ENCODE measurements around the gene PCDHGA8. TPM values are rescaled to one million over a fixed set of nuclear protein-coding genes. Genes with fewer than 3 reads are reported as not detected.
"Not testable (repeated sequence)": the region's sequence is repeated elsewhere in the genome, so short reads cannot be mapped to it uniquely, and the experiment has no call there.

Gene PCDHGA8
- total RNA-seq, 1 donor from 2014 or later: 5.7 TPM

GRCh38 chr5:141369994-141370848 lies 22.2 kb upstream of the PCDHGA8 start, which contains the start of gene PCDHGB3:
PCDHGB3 (plus strand) TSS chr5:141370242; CDS start chr5:141370395, 153 bp downstream.
- FAIRE-seq (no peak), DNase-seq (ENCODE audit: low spot score in 2 of 2) (no peak)

DNA sequence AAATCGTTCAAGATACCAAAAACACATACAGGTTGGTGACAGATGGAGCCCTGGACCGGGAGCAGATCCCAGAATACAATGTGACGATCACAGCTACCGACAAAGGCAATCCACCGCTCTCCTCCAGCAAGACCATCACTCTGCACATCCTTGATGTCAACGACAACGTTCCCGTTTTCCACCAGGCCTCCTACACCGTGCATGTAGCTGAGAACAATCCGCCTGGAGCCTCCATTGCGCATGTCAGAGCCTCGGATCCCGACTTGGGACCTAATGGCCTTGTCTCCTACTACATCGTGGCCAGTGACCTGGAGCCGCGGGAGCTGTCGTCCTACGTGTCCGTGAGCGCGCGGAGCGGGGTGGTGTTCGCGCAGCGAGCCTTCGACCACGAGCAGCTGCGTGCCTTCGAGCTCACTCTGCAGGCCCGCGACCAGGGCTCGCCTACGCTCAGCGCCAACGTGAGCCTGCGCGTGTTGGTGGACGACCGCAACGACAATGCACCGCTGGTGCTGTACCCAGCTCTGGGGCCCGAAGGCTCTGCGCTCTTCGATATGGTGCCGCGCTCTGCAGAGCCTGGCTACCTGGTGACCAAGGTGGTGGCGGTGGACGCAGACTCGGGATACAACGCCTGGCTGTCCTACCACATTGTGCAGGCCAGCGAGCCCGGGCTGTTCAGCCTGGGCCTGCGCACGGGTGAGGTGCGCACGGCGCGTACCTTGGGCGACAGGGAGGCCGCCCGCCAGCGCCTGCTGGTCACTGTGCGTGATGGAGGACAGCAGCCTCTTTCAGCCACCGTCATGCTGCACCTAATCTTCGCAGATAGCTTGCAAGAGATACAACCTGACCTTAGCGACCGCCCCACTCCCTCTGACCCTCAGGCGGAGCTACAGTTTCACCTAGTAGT lies 20.6 kb upstream of the PCDHGA8 start:
- DNase-seq (ENCODE audit: low spot score in 2 of 2) (no peak), FAIRE-seq (no peak)

GRCh38 chr5:141373673-141374317 lies 18.6 kb upstream of the PCDHGA8 start, which contains the start of gene PCDHGA6:
PCDHGA6 (plus strand) TSS chr5:141373891; CDS start chr5:141374084, 193 bp downstream.
- FAIRE-seq (no peak), DNase-seq (ENCODE audit: low spot score in 2 of 2) (no peak)

- no peak for DNase-seq (ENCODE audit: low spot score in 2 of 2)
- no peak for FAIRE-seq
Measured at GRCh38 chr5:141374627-141375026, 17.8 kb upstream of the PCDHGA8 start.

DNA sequence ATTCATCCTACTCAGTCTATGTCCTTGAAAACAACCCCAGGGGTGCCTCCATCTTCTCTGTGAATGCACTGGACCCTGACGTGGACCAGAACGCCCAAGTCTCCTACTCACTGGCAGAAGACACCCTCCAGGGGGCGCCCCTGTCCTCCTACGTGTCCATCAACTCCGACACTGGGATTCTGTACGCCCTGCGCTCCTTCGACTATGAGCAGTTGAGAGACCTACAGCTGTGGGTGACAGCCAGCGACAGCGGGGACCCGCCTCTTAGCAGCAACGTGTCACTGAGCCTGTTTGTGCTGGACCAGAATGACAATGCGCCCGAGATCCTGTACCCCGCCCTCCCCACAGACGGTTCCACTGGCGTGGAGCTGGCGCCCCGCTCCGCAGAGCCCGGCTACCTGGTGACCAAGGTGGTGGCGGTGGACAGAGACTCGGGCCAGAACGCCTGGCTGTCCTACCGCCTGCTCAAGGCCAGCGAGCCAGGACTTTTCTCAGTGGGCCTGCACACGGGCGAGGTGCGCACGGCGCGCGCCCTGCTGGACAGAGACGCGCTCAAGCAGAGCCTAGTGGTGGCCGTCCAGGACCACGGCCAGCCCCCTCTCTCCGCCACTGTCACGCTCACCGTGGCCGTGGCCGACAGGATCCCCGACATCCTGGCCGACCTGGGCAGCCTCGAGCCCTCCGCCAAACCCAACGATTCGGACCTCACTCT lies 16.8 kb upstream of the PCDHGA8 start:
- FAIRE-seq; DNase-seq (ENCODE audit: low spot score in 2 of 2): not testable (repeated sequence)

GRCh38 chr5:141382469-141383294 lies 9.8 kb upstream of the PCDHGA8 start, which contains the start of gene PCDHGA7:
PCDHGA7 (plus strand) TSS chr5:141382742; CDS start chr5:141382900, 158 bp downstream.
- no peak for DNase-seq (ENCODE audit: low spot score in 2 of 2)
- no peak for FAIRE-seq

GRCh38 chr5:141383345-141383744 lies 9.1 kb upstream of the PCDHGA8 start:
- FAIRE-seq: no peak
- no peak for DNase-seq (ENCODE audit: low spot score in 2 of 2)

- FAIRE-seq: no peak
Measured at GRCh38 chr5:141384471-141385267, 7.8 kb upstream of the PCDHGA8 start.

GRCh38 chr5:141387557-141388311 lies 4.7 kb upstream of the PCDHGA8 start, which contains the start of gene PCDHGB4:
PCDHGB4 (plus strand) TSS chr5:141387698; CDS start chr5:141387885, 187 bp downstream.
- DNase-seq (ENCODE audit: low spot score in 2 of 2); FAIRE-seq: not testable (repeated sequence)

More at GRCh38 chr5:141384471-141385267, 7.8 kb upstream of the PCDHGA8 start:
- no peak for DNase-seq (ENCODE audit: low spot score in 2 of 2)

GRCh38 chr5:141388661-141389060 lies 3.8 kb upstream of the PCDHGA8 start:
- FAIRE-seq (no peak), DNase-seq (ENCODE audit: low spot score in 2 of 2) (no peak)

- FAIRE-seq: no peak
- no peak for DNase-seq (ENCODE audit: low spot score in 2 of 2)
Measured at GRCh38 chr5:141389153-141390042, 3.0 kb upstream of the PCDHGA8 start.

- DNase-seq (ENCODE audit: low spot score in 2 of 2): no peak
- no peak for FAIRE-seq
Measured at GRCh38 chr5:141393267-141393666, 834 bp downstream of the PCDHGA8 start.

- not testable (repeated sequence) for FAIRE-seq; DNase-seq (ENCODE audit: low spot score in 2 of 2)
Measured at GRCh38 chr5:141394401-141395187, 2.2 kb downstream of the PCDHGA8 start.

GRCh38 chr5:141397756-141398551 lies 5.5 kb downstream of the PCDHGA8 start, which contains the start of gene PCDHGB5:
PCDHGB5 (plus strand) TSS chr5:141397947; CDS start chr5:141398128, 181 bp downstream.
- FAIRE-seq; DNase-seq (ENCODE audit: low spot score in 2 of 2): not testable (repeated sequence)

Data from frontal cortex (tissue), 4 donors.